ENCODE data around the gene VIM. TPM values are rescaled to one million over a fixed set of nuclear protein-coding genes. Genes with fewer than 3 reads are reported as not detected.
A peak's percentile ranks its signal among the peaks of the same experiment; 100 is the strongest.

VIM gene
- total RNA-seq, 1 experiment from 2014 or later, result 50.4 TPM

DNA sequence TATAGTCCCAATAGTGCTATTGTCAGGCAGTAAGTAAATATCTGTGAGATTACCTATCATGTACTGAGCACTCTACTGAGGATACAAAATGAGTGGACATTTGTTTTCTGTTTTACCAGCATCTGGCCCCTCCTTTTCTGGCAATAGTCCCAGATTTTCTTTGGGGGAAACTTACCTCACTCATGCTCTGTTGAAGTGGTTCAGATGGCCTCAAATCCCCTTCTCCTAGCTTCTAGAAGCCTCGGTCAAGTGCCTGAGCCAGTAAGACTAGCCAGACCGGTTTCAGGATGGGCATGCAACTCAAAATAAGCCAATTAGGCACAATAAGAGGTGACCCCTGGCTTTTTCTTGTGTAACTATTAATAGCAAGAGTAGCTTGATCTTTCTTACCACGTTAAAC is 46.3 kb upstream of the VIM start:
- no peaks in the 10 kb centered on the region for H3K9me3 ChIP-seq
- Mint-ChIP-seq H3K27me3 (ENCODE audit: insufficient read depth, unreplicated experiment) (no peaks in the 10 kb centered on the region), H3K4me3 (ENCODE audit: unreplicated experiment) (no peak overlapping the region), H3K9me3 (ENCODE audit: unreplicated experiment) (no peaks in the 10 kb centered on the region), H3K4me1 (ENCODE audit: low read depth, unreplicated experiment) (no peaks in the 10 kb centered on the region), H3K27ac (ENCODE audit: unreplicated experiment) (no peak overlapping the region), H3K36me3 (ENCODE audit: insufficient read depth, unreplicated experiment) (no peaks in the 10 kb centered on the region)
- H3K36me3 ChIP-seq (ENCODE audit: control insufficient read depth, insufficient read depth, low read length), result no peaks in the 10 kb centered on the region
- H3K27me3 ChIP-seq (replicated peaks; ENCODE audit: control insufficient read depth, insufficient read depth, low read length), result no peaks in the 10 kb centered on the region
- no TSS peak for BruUV-seq (replicated peaks)
- ChIA-PET POLR2A (no interaction called here), CTCF (interaction anchor here (0.8 kb wide), 1 partner anchor 49 kb away, joined by 3 read pairs; no protein-coding TSS in a partner anchor)
- TF ChIP-seq, protein P1, sequence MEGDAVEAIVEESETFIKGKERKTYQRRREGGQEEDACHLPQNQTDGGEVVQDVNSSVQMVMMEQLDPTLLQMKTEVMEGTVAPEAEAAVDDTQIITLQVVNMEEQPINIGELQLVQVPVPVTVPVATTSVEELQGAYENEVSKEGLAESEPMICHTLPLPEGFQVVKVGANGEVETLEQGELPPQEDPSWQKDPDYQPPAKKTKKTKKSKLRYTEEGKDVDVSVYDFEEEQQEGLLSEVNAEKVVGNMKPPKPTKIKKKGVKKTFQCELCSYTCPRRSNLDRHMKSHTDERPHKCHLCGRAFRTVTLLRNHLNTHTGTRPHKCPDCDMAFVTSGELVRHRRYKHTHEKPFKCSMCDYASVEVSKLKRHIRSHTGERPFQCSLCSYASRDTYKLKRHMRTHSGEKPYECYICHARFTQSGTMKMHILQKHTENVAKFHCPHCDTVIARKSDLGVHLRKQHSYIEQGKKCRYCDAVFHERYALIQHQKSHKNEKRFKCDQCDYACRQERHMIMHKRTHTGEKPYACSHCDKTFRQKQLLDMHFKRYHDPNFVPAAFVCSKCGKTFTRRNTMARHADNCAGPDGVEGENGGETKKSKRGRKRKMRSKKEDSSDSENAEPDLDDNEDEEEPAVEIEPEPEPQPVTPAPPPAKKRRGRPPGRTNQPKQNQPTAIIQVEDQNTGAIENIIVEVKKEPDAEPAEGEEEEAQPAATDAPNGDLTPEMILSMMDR (IDR thresholded peaks at IDR 0.05; ENCODE audit: insufficient read depth in 1 of 2, low read depth in 1 of 2, low read length in 1 of 2, severe bottlenecking in 1 of 2, unreplicated experiment in 1 of 2), result no peak
- peak in 1 of 2 experiments; percentile 21 for DNase-seq
- H3K4me1 ChIP-seq, result peaks cover 11% of the 10 kb centered on the region; the same call in 1 of the 2 replicates
- H3K4me3 ChIP-seq (ENCODE audit: low read depth, low read length), result no peak overlapping the region
- intact Hi-C loops (cut with micrococcal nuclease; ENCODE audit: unreplicated experiment), result loop anchor here (5.0 kb wide), 1 partner anchor 329 kb away; no protein-coding TSS in a partner anchor

DNA sequence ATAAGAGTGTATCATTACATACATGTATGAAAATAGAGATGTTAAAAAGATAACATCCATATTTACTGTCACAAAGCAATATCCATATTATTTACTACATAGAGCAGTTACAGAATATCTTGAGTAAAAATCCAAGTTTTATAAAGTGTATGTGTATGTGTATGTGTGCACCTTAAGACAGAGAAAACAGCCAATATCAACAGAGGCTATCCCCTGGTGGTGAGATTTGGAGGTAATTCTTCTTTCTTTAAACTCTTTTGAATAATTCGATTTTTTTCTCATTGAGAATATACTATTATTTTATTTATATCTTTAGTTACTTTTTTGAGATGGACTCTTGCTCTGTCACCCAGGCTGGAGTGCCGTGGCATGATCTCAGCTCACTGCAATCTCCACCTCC is 44.9 kb upstream of the VIM start:
- POLR2A ChIA-PET, result no interaction called here

DNA sequence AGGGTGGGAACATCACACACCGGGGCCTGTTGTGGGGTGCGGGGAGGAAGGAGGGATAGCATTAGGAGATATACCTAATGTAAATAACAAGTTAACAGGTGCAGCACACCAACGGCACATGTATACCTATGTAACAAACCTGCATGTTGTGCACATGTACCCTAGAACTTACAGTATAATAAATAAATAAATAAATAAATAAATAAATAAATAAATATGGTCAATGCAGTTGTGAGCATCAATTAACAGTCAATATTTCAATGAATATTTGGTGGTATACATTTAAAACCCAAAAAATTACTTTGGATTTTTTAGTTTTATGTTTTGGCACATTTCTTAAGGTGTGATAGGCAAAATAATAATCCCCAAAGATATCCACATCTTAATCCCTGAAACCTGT is 42.2 kb upstream of the VIM start:
- ChIA-PET POLR2A (no interaction called here), CTCF (no interaction called here)
- DNase-seq, result no peak
- Histone ChIP-seq H3K9me3 (no peaks in the 10 kb centered on the region), H3K4me3 (ENCODE audit: low read depth, low read length) (no peak overlapping the region), H3K27me3 (replicated peaks; ENCODE audit: control insufficient read depth, insufficient read depth, low read length) (no peaks in the 10 kb centered on the region), H3K36me3 (ENCODE audit: control insufficient read depth, insufficient read depth, low read length) (no peaks in the 10 kb centered on the region), H3K4me1 (peaks cover 11% of the 10 kb centered on the region; the same call in 1 of the 2 replicates)
- H3K9me3 Mint-ChIP-seq (ENCODE audit: unreplicated experiment), result no peaks in the 10 kb centered on the region
- no peak overlapping the region for H3K27ac Mint-ChIP-seq (ENCODE audit: unreplicated experiment)
- H3K4me1 Mint-ChIP-seq (ENCODE audit: low read depth, unreplicated experiment), result no peaks in the 10 kb centered on the region
- H3K4me3 Mint-ChIP-seq (ENCODE audit: unreplicated experiment), result no peak overlapping the region
- intact Hi-C loops (cut with micrococcal nuclease; ENCODE audit: unreplicated experiment), result no loop called here
- H3K36me3 Mint-ChIP-seq (ENCODE audit: insufficient read depth, unreplicated experiment), result no peaks in the 10 kb centered on the region
- BruUV-seq (replicated peaks), result no TSS peak
- no peaks in the 10 kb centered on the region for H3K27me3 Mint-ChIP-seq (ENCODE audit: insufficient read depth, unreplicated experiment)
- TF ChIP-seq, protein P1 (IDR thresholded peaks at IDR 0.05; ENCODE audit: insufficient read depth in 1 of 2, low read depth in 1 of 2, low read length in 1 of 2, severe bottlenecking in 1 of 2, unreplicated experiment in 1 of 2), result no peak

More for the DNA sequence above, 44.9 kb upstream of the VIM start:
- Mint-ChIP-seq H3K27ac (ENCODE audit: unreplicated experiment) (no peak overlapping the region), H3K4me1 (ENCODE audit: low read depth, unreplicated experiment) (no peaks in the 10 kb centered on the region), H3K4me3 (ENCODE audit: unreplicated experiment) (no peak overlapping the region), H3K27me3 (ENCODE audit: insufficient read depth, unreplicated experiment) (no peaks in the 10 kb centered on the region), H3K36me3 (ENCODE audit: insufficient read depth, unreplicated experiment) (no peaks in the 10 kb centered on the region), H3K9me3 (ENCODE audit: unreplicated experiment) (no peaks in the 10 kb centered on the region)
- H3K4me1 ChIP-seq, result peaks cover 11% of the 10 kb centered on the region; the same call in 1 of the 2 replicates
- TF ChIP-seq, protein P1 (IDR thresholded peaks at IDR 0.05; ENCODE audit: insufficient read depth in 1 of 2, low read depth in 1 of 2, low read length in 1 of 2, severe bottlenecking in 1 of 2, unreplicated experiment in 1 of 2), result peak in 1 of 2 experiments; percentile 28
- CTCF ChIA-PET, result no interaction called here
- no peak overlapping the region for H3K4me3 ChIP-seq (ENCODE audit: low read depth, low read length)
- intact Hi-C loops (cut with micrococcal nuclease; ENCODE audit: unreplicated experiment), result loop anchor here (5.0 kb wide), 1 partner anchor 331 kb away; no protein-coding TSS in a partner anchor
- no peak for DNase-seq
- no peaks in the 10 kb centered on the region for H3K9me3 ChIP-seq
- no TSS peak for BruUV-seq (replicated peaks)
- no peaks in the 10 kb centered on the region for H3K27me3 ChIP-seq (replicated peaks; ENCODE audit: control insufficient read depth, insufficient read depth, low read length)
- H3K36me3 ChIP-seq (ENCODE audit: control insufficient read depth, insufficient read depth, low read length), result no peaks in the 10 kb centered on the region

Data from Caco-2 (cell line).